Hepatocyte (in vitro differentiated cells): Measurements from ENCODE around the gene NLRC5. TPM values are rescaled to one million over a fixed set of nuclear protein-coding genes. Genes with fewer than 3 reads are reported as not detected.

Experiments used
- DNase-seq: peaks from one replicate; pipeline ENCODE4 v3.0.0-alpha.2; 2016; ENCODE audit warnings: low spot score
- H2AFZ ChIP-seq: fragments of 200-600 bp; sonication (generic); 2 replicates; pipeline ENCODE4 v1.6.0; 2016; ENCODE audit warnings: antibody characterized with exemption, mild to moderate bottlenecking
- H3K27ac ChIP-seq: fragments of 200-600 bp; sonication (generic); 2 replicates; pipeline ENCODE4 v1.5.1; 2016; ENCODE audit warnings: mild to moderate bottlenecking
- H3K27me3 ChIP-seq: fragments of 200-600 bp; sonication (generic); 2 replicates; pipeline ENCODE4 v1.6.1; 2016
- H3K36me3 ChIP-seq: fragments of 200-600 bp; sonication (generic); replicated peaks from 2 replicates; pipeline ENCODE4 v1.5.1; 2016; ENCODE audit warnings: low read depth; ENCODE audit not compliant: insufficient read depth
- H3K4me1 ChIP-seq: fragments of 200-600 bp; sonication (generic); 2 replicates; pipeline ENCODE4 v1.5.1; 2016; ENCODE audit warnings: mild to moderate bottlenecking, moderate library complexity; ENCODE audit not compliant: insufficient read depth
- H3K4me2 ChIP-seq: fragments of 200-600 bp; sonication (generic); 2 replicates; pipeline ENCODE4 v1.6.0; 2016
- H3K4me3 ChIP-seq: fragments of 200-600 bp; sonication (generic); 2 replicates; pipeline ENCODE4 v1.5.1; 2016; ENCODE audit warnings: mild to moderate bottlenecking
- H3K79me2 ChIP-seq: fragments of 200-600 bp; sonication (generic); 2 replicates; pipeline ENCODE4 v1.6.0; 2017; ENCODE audit warnings: mild to moderate bottlenecking
- H3K9me2 ChIP-seq: fragments of 200-600 bp; sonication (generic); replicated peaks from 2 replicates; pipeline ENCODE4 v1.6.0; 2017; ENCODE audit warnings: mild to moderate bottlenecking; ENCODE audit not compliant: insufficient read depth
- H3K9me3 ChIP-seq: fragments of 200-600 bp; sonication (generic); 2 replicates; pipeline ENCODE4 v1.5.1; 2016; ENCODE audit warnings: low read depth, mild to moderate bottlenecking
- H4K20me1 ChIP-seq: fragments of 200-600 bp; sonication (generic); 2 replicates; pipeline ENCODE4 v1.6.0; 2016; ENCODE audit warnings: mild to moderate bottlenecking; ENCODE audit not compliant: insufficient read depth, poor library complexity, severe bottlenecking
- EZH2 ChIP-seq: fragments of 200-600 bp; sonication (generic); IDR thresholded peaks from 2 replicates; pipeline ENCODE4 v1.6.1; 2016; ENCODE audit warnings: antibody characterized with exemption, mild to moderate bottlenecking, borderline replicate concordance
- EZH2phosphoT487 ChIP-seq: fragments of 200-600 bp; sonication (generic); IDR thresholded peaks from one replicate; pipeline ENCODE4 v1.6.1; 2018; ENCODE audit warnings: antibody characterized with exemption, mild to moderate bottlenecking, low read depth, moderate library complexity; ENCODE audit not compliant: unreplicated experiment, severe bottlenecking
- WGBS: methylation state at CpG from one replicate; pipeline ENCODE4 v1.1.6; 2016; ENCODE audit warnings: low lambda C conversion rate; ENCODE audit errors: missing lambda C conversion rate; 5-methylcytosine and 5-hydroxymethylcytosine counted together
- polyA plus RNA-seq: library from polyadenylated mRNA; unstranded; fragments of >200 nt; fragmentation: Nextera tagmentation; extraction: Ambion mirVana; gene quantifications from 2 replicates; pipeline ENCODE4 v1.2.1, GENCODE V29; 2016
- total RNA-seq: library from RNA; depleted of rRNA; stranded (reverse); fragments of >200 nt; gene quantifications from 2 replicates; pipeline ENCODE4 v1.2.3, GENCODE V29; 2014
- TF ChIP-seq, protein P1 (sequence below): fragments of 200-600 bp; sonication (generic); IDR thresholded peaks from 2 replicates; pipeline ENCODE4 v1.5.1; 2016; ENCODE audit warnings: antibody characterized with exemption, mild to moderate bottlenecking; ENCODE audit not compliant: poor library complexity

Gene NLRC5
- total and polyA plus RNA-seq, 2 experiments from 2014 or later, result 6.4 to 7.0 TPM

DNA sequence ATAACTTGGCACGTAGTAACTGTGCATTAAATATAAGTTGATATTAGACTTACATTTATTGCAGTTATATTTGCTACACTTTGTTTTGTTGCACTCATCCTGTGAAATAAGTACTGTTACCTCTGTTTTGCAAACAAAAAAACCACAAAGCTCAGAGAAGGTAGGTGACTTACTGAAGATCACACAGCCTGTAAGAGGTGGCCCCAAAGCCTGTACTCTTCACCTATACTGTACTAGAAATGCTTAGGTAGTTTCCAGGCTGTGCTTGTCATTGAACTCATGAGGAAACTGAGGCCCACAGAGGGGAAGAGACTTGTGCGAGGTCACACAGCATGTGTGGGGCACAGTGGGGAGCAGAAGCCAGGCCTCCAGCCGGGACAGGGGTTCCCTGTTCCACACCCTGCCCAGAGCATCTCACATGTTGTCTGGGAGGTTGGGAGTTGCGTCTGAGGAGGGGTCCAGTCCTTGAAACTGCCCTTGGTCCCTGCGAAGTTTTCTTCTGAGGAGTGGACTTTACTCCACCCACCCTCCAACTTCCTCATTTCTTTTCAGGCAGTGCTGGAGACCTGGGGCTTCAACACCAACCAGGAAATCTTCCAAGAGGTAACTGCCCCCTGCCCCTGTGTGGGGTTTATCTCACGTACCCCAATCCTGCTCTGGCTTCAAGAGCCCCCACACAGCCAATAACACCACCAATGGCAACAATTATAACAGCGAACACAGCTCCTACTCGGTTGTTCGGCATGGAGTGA is 14.6 kb upstream of the NLRC5 start:
- 89% methylated on average over 9 of the region's 9 CpGs for WGBS
- no peak for DNase-seq

DNA sequence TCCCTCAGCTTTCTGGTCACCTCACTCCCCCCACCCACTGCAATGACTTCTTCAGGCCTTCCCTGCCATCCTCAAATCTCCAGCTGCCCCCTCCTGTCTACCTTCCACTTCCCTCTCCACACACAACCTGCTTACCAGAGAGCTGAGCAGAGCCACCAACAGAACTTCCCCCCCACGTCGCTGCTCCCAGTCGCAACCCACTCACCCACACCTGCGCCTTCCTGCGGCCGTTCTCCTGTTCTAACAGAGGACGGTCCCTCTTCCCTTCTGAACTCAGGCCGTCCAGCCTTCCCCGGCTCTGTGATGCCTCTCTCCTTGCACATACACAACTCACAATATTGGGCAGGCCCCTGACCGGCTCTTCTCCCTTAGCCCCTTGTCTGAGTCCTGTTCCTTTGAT is 13.6 kb upstream of the NLRC5 start:
- no peak for DNase-seq
- H3K27me3 ChIP-seq, result no peaks in the 10 kb centered on the region
- H3K4me1 ChIP-seq, result no peaks in the 10 kb centered on the region
- no peaks in the 10 kb centered on the region for H4K20me1 ChIP-seq
- no peak overlapping the region for H2AFZ ChIP-seq
- no peaks in the 10 kb centered on the region for H3K9me2 ChIP-seq
- H3K79me2 ChIP-seq, result no peaks in the 10 kb centered on the region
- no peak overlapping the region for H3K4me3 ChIP-seq
- H3K36me3 ChIP-seq, result no peaks in the 10 kb centered on the region
- no peak overlapping the region for H3K4me2 ChIP-seq
- WGBS, result 86% methylated on average over 10 of the region's 10 CpGs
- no peak for TF ChIP-seq EZH2
- no peak for TF ChIP-seq EZH2phosphoT487
- TF ChIP-seq, protein P1, sequence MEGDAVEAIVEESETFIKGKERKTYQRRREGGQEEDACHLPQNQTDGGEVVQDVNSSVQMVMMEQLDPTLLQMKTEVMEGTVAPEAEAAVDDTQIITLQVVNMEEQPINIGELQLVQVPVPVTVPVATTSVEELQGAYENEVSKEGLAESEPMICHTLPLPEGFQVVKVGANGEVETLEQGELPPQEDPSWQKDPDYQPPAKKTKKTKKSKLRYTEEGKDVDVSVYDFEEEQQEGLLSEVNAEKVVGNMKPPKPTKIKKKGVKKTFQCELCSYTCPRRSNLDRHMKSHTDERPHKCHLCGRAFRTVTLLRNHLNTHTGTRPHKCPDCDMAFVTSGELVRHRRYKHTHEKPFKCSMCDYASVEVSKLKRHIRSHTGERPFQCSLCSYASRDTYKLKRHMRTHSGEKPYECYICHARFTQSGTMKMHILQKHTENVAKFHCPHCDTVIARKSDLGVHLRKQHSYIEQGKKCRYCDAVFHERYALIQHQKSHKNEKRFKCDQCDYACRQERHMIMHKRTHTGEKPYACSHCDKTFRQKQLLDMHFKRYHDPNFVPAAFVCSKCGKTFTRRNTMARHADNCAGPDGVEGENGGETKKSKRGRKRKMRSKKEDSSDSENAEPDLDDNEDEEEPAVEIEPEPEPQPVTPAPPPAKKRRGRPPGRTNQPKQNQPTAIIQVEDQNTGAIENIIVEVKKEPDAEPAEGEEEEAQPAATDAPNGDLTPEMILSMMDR, result no peak
- no peaks in the 10 kb centered on the region for H3K9me3 ChIP-seq
- no peak overlapping the region for H3K27ac ChIP-seq

More for the DNA sequence above, 14.6 kb upstream of the NLRC5 start:
- H3K4me1 ChIP-seq, result no peaks in the 10 kb centered on the region
- no peak overlapping the region for H3K4me3 ChIP-seq
- H2AFZ ChIP-seq, result no peak overlapping the region
- no peaks in the 10 kb centered on the region for H4K20me1 ChIP-seq
- H3K36me3 ChIP-seq, result no peaks in the 10 kb centered on the region
- no peaks in the 10 kb centered on the region for H3K9me2 ChIP-seq
- no peak overlapping the region for H3K4me2 ChIP-seq
- no peaks in the 10 kb centered on the region for H3K9me3 ChIP-seq
- H3K27ac ChIP-seq, result no peak overlapping the region
- H3K79me2 ChIP-seq, result no peaks in the 10 kb centered on the region
- H3K27me3 ChIP-seq, result no peaks in the 10 kb centered on the region
- TF ChIP-seq, protein P1, result no peak
- no peak for TF ChIP-seq EZH2
- no peak for TF ChIP-seq EZH2phosphoT487

DNA sequence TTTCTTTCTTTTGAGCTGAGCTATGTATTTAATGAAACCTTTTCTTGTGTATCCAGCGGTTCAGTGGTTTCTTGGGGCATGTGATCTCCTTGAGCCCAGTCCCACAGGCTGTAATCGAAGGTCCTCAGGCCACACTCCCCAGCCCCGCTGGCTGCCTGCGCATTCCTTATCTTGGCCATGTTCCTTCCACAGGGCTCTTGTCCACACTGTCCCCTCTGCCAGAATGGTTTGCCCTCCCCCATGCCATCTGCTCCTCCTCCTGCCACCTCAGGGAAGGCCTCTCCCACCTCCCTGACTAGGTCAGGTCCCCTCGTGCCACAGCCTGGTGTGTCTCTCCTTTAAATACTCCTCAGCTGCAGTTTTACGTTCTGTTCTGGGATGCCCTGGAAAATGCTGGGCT is 12.1 kb upstream of the NLRC5 start:
- Histone ChIP-seq H3K9me3 (no peaks in the 10 kb centered on the region), H3K36me3 (no peaks in the 10 kb centered on the region), H3K4me2 (no peak overlapping the region), H3K4me1 (no peaks in the 10 kb centered on the region), H3K9me2 (no peaks in the 10 kb centered on the region), H3K79me2 (no peaks in the 10 kb centered on the region), H3K4me3 (no peak overlapping the region), H2AFZ (no peak overlapping the region), H3K27me3 (no peaks in the 10 kb centered on the region), H4K20me1 (no peaks in the 10 kb centered on the region), H3K27ac (no peak overlapping the region)
- WGBS, result 77% methylated on average over 6 of the region's 6 CpGs
- DNase-seq, result no peak
- TF ChIP-seq EZH2 (no peak), EZH2phosphoT487 (no peak)
- TF ChIP-seq, protein P1, result no peak
